ENCODE data around the gene PTPRG. TPM values are rescaled to one million over a fixed set of nuclear protein-coding genes. Genes with fewer than 3 reads are reported as not detected.

PTPRG gene
- total RNA-seq, 6 experiments from 2014 or later = 29.4 to 34.7 (median 32.7) TPM

DNA sequence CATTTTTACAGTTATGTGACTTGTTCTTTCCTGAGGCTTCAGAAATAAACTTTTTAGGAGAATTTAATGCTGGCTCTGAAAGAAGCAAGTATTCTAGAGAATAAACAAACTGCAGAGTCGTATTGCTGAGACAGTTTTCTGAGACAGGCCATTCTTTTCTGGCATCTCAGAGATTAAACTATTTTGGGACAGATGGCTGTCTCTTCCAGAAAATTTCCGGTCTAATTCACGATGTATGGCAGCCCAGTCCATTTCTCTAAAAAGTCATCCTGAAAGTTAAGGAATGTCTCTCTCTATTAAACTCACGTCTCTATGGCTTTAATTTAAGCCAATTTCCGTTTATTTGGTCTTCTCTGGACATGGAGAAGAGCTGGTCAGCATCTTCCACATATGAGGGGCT lies 603.4 kb downstream of the PTPRG start:
- Mint-ChIP-seq H3K36me3 (ENCODE audit: low read depth) (peaks cover 2% of the 10 kb centered on the region; the same call in 1 of the 2 replicates), H3K9me3 (no peaks in the 10 kb centered on the region), H3K4me3 (no peak overlapping the region)

DNA sequence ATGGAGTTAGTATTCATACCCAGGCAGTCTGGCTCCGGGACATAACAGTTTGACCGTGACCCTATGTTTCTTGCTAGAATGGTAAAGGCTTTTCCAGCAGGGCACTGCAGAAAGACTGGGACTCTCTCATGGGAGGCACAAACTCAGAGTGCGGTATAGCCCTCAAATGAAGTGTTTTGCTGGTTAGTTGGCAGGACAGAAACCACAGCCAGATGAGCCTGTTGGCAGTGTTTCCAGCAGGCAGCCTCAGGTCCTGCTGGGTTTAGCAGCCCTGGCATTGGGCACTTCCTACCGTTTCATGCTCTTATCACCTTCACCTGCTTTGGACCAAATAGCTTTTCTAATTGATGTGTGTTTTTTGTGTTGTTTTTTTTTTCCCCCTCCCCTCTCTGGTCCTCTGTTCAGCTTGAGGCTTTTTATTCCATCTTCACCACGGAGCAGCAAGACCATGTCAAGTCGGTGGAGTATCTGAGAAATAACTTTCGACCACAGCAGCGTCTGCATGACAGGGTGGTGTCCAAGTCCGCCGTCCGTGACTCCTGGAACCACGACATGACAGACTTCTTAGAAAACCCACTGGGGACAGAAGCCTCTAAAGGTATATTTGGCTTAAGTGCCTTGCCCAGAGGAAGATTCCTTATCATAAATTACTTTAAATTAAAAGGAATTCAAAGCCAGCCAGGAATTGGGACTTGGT lies 606.3 kb downstream of the PTPRG start:
- Mint-ChIP-seq H3K4me3 (no peak overlapping the region), H3K36me3 (ENCODE audit: low read depth) (peaks cover 12% of the 10 kb centered on the region)

More for the DNA sequence above, 603.4 kb downstream of the PTPRG start:
- H3K27ac Mint-ChIP-seq = no peak overlapping the region
- peaks cover 20% of the 10 kb centered on the region for H3K4me1 Mint-ChIP-seq (ENCODE audit: low read depth)
- no peak for DNase-seq
- H3K27me3 Mint-ChIP-seq (ENCODE audit: insufficient read depth) = no peaks in the 10 kb centered on the region
- TF ChIP-seq, protein P1, sequence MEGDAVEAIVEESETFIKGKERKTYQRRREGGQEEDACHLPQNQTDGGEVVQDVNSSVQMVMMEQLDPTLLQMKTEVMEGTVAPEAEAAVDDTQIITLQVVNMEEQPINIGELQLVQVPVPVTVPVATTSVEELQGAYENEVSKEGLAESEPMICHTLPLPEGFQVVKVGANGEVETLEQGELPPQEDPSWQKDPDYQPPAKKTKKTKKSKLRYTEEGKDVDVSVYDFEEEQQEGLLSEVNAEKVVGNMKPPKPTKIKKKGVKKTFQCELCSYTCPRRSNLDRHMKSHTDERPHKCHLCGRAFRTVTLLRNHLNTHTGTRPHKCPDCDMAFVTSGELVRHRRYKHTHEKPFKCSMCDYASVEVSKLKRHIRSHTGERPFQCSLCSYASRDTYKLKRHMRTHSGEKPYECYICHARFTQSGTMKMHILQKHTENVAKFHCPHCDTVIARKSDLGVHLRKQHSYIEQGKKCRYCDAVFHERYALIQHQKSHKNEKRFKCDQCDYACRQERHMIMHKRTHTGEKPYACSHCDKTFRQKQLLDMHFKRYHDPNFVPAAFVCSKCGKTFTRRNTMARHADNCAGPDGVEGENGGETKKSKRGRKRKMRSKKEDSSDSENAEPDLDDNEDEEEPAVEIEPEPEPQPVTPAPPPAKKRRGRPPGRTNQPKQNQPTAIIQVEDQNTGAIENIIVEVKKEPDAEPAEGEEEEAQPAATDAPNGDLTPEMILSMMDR (IDR thresholded peaks at IDR 0.05) = no peak

DNA sequence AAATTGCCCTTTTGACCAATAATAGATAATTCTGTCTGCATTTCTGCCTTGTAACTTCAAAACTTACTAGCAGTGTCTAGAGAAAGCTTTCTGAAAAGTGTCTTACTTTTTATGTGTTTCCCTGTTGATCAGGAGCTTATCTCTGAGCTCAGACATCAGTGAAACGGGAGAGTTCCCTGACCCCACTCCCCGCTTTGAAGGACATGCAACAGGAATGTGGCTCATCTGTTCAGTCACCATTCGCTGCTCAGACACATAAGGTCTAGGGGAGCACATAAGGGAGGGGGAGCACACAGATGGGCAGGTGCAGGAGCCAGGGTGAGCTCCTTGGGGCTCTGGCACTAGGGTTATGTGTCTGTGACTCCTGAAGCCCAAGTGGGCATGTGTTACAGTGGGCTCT lies 607.0 kb downstream of the PTPRG start:
- peaks cover 28% of the 10 kb centered on the region for H3K4me1 Mint-ChIP-seq (ENCODE audit: low read depth)
- no peak overlapping the region for H3K4me3 Mint-ChIP-seq
- no peaks in the 10 kb centered on the region for H3K27me3 Mint-ChIP-seq (ENCODE audit: insufficient read depth)
- TF ChIP-seq, protein P1 (IDR thresholded peaks at IDR 0.05) = no peak
- no peaks in the 10 kb centered on the region for H3K9me3 Mint-ChIP-seq
- no peak overlapping the region for H3K27ac Mint-ChIP-seq
- DNase-seq = no peak
- H3K36me3 Mint-ChIP-seq (ENCODE audit: low read depth) = peaks cover 12% of the 10 kb centered on the region

More for the DNA sequence above, 606.3 kb downstream of the PTPRG start:
- no peak overlapping the region for H3K27ac Mint-ChIP-seq
- TF ChIP-seq, protein P1 (IDR thresholded peaks at IDR 0.05) = no peak
- peaks cover 28% of the 10 kb centered on the region for H3K4me1 Mint-ChIP-seq (ENCODE audit: low read depth)
- DNase-seq = no peak
- H3K9me3 Mint-ChIP-seq = no peaks in the 10 kb centered on the region
- H3K27me3 Mint-ChIP-seq (ENCODE audit: insufficient read depth) = no peaks in the 10 kb centered on the region

DNA sequence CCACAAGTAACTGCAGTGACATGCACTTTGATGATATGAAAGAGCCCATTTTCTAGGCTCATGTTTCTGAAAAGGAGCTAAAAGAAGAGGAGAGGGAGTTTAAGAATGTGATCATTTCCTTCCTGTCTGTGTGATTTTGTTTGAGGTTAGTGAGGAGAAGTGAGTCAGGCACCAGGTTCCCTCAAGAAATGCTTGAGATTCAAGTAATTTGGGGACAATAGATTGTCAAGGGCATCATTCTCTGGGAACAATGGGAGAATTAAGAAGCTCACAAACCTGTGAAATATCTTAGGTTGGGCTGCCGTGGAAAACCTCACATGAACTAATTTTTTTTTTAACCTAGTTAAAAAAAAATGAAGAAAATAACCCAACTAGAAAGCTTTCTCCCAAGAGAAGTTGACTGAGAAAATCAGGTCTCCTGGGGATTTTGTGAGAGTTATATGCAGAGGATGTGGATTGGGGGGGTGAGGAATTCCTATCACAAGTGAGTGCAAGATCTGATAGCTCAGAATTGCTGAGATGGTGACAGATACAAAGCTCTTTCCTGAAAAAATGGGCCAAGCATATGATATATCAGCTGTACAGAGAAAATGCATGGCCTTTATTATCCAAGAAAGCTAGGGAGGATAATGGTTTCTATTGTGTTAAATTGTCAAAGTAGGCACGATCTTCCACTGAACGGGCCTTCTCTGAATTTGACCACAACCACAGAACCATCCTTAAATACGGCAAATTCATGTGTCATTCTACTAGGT lies 608.7 kb downstream of the PTPRG start:
- no peak for DNase-seq
- TF ChIP-seq, protein P1 (IDR thresholded peaks at IDR 0.05) = no peak
- Mint-ChIP-seq H3K4me1 (ENCODE audit: low read depth) (peaks cover 28% of the 10 kb centered on the region), H3K27me3 (ENCODE audit: insufficient read depth) (no peaks in the 10 kb centered on the region), H3K27ac (peak overlapping the region; percentile 30), H3K36me3 (ENCODE audit: low read depth) (peaks cover 12% of the 10 kb centered on the region), H3K4me3 (0 out of 2 replicates have a peak overlapping the region, but pooled peaks have one; percentile 3), H3K9me3 (no peaks in the 10 kb centered on the region)

DNA sequence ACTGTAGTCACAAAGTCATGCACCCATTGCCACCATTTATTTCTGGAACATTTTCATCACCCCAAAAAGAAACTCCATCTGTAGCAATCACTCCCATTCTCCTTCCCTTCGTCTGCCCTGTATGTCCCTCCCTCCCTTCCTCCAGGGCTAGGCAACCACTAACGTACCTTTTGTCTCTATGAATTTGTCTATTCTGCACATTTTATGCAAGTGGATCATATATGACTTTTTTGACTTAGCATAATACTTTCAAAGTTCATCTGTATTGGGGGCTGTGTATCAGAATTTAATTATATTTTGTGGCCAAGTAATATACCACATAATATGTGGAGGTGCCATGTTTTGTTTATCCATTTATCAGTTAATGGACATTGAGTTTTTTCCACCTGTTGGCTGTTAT lies 610.4 kb downstream of the PTPRG start:
- peaks cover 28% of the 10 kb centered on the region for H3K4me1 Mint-ChIP-seq (ENCODE audit: low read depth)
- no peak overlapping the region for H3K27ac Mint-ChIP-seq
- no peak for DNase-seq
- TF ChIP-seq, protein P1 (IDR thresholded peaks at IDR 0.05) = no peak
- no peaks in the 10 kb centered on the region for H3K27me3 Mint-ChIP-seq (ENCODE audit: insufficient read depth)
- H3K36me3 Mint-ChIP-seq (ENCODE audit: low read depth) = peaks cover 12% of the 10 kb centered on the region
- no peak overlapping the region for H3K4me3 Mint-ChIP-seq
- no peaks in the 10 kb centered on the region for H3K9me3 Mint-ChIP-seq
